Myocyte (in vitro differentiated cells): ENCODE measurements around the gene TPR. TPM values are rescaled to one million over a fixed set of nuclear protein-coding genes. Genes with fewer than 3 reads are reported as not detected.
"Not testable (repeated sequence)": the region's sequence is repeated elsewhere in the genome, so short reads cannot be mapped to it uniquely, and the experiment has no call there.

Experiments
- DNase-seq: peaks from one replicate; pipeline ENCODE4 v3.0.0-alpha.2; 2012; ENCODE audit warnings: low read depth
- polyA plus RNA-seq: library from polyadenylated mRNA; unstranded; fragments of >200 nt; gene quantifications from one replicate; pipeline ENCODE4 v1.2.1, GENCODE V29; 2012; ENCODE audit warnings: missing spikeins
- total RNA-seq: library from RNA; depleted of rRNA; stranded (reverse); fragments of >200 nt; gene quantifications from 2 replicates; pipeline ENCODE4 v1.2.3, GENCODE V29; 2014

TPR gene
- total RNA-seq = 54.1 and 56.9 TPM in 2 replicates
- 13.1 TPM for polyA plus RNA-seq

- DNase-seq = peak; percentile 100
These were observed at the start of gene TPR, which contains the start of gene ODR4 for GRCh38 chr1:186375152-186375928. Gene TPR, minus strand, starts transcription at chr1:186375253. Its CDS starts 225 bp downstream, at chr1:186375028. Gene ODR4, plus strand, starts transcription at chr1:186375838. Its CDS starts 3,948 bp downstream, at chr1:186379786.

GRCh38 chr1:186424539-186424938 is 49.5 kb upstream of the TPR start:
- peak; percentile 95 for DNase-seq

DNA sequence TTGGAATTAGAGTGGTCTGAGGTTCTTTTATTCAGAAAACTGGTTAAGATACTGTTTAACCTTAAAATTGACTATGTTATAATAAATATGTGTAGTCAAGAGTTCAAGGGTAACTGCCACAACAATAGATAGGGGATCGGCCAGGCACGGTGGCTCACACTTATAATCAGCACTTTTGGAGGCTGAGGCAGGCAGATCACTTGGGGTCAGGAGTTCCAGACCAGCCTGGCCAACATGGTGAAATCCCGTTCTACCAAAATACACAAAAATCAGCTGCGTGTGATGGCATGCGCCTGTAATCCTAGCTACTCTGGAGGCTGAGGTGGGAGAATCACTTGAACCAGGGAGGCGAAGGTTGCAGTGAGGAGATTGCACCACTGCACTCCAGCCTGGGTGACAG is 46.4 kb upstream of the TPR start:
- no peak for DNase-seq

DNA sequence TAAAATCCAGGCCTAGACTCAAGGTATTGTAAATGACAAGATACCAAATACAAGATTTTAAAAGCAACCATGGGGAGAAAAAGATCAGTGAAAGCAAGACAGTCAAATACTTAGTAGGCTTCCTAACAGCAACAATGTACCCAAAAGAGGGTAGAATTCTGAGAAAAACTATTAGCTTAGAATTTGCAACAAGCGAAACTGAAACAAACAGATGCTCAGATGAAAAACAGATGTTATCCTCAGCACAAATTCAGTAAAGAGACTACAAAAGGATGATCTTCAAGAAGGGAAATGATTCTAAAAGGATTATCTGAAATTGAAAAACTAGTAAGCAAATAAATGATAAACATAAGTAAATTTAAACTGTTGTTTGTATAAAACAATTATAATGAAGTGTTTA is 45.9 kb upstream of the TPR start:
- DNase-seq = no peak

DNA sequence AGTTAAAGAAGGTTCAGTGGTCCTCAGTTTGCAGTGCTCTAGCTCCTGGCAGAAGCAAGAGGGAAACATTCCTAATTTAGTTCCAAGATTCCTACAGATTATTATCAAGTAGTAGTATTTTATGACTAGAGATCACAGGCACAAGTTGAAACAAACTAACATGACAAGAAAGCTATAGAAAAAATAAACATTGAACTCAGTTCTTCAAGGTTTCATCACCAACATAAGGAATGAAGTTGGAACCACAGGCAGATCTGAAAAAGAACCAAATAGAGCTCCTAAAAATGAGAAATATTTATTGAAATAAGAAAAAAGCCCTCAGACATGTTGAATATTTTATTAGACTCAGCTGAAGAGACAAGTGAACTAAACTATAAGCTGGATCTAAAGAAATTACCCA is 45.3 kb upstream of the TPR start:
- DNase-seq = no peak

DNA sequence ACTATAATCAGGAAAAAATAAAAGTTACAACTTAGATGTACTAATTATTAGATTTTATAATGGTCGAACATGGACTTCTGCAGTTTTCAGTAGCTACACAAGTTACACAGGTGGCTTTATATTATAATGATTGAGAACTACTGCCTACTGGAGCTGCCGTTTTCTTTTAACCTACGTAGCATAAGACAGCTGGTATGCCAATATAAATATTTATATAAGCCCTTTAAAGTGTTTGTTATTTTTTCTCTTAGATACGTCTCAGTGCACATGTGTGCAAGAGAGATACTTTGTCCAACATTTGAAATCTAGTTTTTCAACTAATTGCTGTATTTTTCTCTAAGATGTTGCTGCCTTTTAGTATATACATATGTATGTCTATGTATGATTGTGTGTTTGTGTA is 43.5 kb upstream of the TPR start:
- no peak for DNase-seq

DNA sequence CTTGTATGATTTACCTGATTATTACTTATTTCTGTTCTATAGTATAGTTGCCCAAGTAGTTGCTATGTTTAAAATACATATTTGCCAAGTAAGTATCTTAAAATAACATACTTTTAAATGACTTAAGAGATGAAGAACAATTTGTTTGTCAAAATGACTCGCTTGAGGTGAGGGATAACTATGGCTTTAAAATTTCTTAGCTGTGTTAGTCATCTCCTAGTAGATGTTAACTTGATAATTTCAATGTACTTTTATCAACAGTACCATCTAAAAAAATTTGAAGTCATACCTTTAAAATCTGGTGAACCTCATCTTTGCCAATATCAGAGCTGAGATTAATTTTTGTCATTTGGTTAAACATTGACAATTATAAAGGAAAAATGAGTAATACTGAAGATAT is 38.3 kb upstream of the TPR start:
- no peak for DNase-seq

- no peak for DNase-seq
These were observed 34.0 kb upstream of the TPR start for GRCh38 chr1:186409091-186409490.

GRCh38 chr1:186404454-186405051 is 29.5 kb upstream of the TPR start:
- DNase-seq = peak; percentile 36

DNA sequence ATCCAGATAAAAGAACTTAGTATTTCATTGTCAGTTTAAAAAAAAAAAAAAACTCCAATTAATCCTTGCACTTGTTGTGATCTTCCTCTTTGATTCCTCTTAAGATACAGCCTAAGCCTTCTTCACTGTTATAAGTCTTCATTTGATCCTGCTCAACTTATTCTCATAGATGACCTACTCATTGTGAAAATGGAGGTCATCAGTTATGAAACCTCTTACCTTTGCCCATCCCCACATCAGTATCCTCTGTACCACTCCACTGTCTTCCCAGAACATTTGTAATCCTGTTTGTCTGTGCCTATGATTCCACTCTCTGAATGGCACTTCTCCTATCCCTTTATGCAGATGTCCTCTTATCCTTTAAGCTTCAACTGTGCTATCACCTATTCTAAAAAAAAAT is 28.6 kb upstream of the TPR start:
- no peak for DNase-seq

DNA sequence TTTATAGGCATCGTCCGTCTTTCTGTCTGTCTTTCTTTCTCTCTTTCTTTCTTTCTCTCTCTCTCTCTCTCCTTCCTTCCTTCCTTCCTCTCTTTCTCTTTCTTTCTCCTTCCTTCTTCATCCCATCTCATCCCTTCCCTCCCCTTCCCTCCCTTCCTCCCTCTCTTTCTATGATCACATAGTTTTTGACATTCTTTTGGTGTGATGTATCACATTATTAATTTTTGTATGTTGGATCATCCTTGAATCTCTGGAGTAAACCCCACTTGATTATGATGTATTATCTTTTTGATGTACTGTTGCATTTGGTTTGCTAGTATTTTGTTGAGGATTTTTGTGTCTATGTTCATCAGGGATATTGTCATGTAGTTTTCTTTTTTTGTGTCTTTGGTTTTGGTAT is 26.4 kb upstream of the TPR start:
- not testable (repeated sequence) for DNase-seq

DNA sequence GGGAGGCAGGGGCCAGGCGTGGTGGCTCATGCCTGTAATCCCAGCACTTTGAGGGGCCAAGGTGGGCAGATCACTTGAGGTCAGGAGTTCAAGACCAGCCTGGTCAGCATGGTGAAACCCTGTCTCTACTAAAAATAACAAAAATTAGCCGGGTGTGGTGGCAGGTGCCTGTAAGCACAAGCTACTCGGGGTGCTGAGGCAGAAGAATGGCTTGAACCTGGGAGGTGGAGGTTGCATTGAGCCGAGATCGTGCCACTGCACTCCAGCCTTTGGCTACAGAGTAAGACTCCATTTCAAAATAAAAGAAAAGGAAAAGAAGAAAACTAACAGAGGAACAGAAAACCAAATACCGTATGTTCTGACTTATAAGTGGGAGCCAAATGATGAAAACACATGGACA is 17.7 kb upstream of the TPR start:
- not testable (repeated sequence) for DNase-seq

- no peak for DNase-seq
These were observed 16.8 kb upstream of the TPR start for GRCh38 chr1:186391841-186392240.

GRCh38 chr1:186390925-186391324 is 15.9 kb upstream of the TPR start:
- DNase-seq = no peak

DNA sequence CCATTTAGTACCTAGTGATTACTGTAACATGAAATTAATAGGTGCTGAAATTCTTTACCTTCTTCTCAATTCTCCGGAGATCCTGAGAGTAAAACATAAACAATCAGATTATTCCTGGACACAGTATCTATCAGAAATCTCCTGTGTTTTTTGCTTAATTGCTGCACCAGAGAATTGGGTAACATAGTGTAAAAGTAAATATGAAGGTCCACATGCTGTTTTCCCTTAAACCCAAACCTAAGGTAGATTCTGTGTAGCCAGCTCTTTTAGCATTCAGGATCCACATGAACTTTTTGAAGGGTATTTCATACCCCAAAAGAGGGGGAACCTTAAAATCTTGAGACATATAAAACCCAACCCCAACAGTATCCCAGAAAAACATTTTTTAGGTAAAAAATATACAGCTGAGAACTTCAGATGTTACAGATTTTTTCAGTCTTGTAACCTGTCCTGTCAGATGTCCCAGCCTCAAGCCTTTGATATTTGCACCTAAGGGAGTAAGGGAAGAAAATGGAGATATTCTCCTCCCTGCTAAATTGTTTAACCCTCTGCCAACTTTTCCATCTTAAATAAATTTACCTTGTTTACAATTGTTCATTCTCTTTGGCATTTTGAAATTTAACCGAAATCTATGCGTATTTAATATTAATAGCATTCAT is 11.8 kb upstream of the TPR start:
- no peak for DNase-seq

- DNase-seq = no peak
These were observed 871 bp upstream of the TPR start for GRCh38 chr1:186375929-186376319.

- DNase-seq = peak; percentile 19
These were observed 526 bp downstream of the TPR start for GRCh38 chr1:186374303-186375151.

- not testable (repeated sequence) for DNase-seq
These were observed 27.0 kb downstream of the TPR start for GRCh38 chr1:186347837-186348691.

- DNase-seq = no peak
These were observed 34.3 kb downstream of the TPR start for GRCh38 chr1:186340772-186341171.

DNA sequence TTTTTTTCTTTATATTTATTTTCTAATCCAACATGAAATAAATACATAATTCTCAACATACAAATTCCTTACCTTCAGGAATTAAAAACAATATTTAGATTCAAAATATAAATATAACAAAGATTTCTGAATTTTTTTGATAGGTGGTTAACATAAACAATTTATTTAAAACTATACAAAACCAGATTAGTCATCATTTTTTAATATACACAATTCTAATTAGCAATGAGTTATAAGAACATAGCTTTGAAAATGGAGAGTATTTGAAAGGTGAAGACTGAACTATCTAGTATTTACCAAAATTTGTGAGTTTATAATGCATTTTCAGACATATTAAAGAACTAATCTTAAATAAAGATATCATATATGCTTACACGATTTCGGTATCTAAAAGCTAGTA is 37.5 kb downstream of the TPR start:
- DNase-seq = no peak
